ENCODE measurements around the gene PDGFA.

DNA sequence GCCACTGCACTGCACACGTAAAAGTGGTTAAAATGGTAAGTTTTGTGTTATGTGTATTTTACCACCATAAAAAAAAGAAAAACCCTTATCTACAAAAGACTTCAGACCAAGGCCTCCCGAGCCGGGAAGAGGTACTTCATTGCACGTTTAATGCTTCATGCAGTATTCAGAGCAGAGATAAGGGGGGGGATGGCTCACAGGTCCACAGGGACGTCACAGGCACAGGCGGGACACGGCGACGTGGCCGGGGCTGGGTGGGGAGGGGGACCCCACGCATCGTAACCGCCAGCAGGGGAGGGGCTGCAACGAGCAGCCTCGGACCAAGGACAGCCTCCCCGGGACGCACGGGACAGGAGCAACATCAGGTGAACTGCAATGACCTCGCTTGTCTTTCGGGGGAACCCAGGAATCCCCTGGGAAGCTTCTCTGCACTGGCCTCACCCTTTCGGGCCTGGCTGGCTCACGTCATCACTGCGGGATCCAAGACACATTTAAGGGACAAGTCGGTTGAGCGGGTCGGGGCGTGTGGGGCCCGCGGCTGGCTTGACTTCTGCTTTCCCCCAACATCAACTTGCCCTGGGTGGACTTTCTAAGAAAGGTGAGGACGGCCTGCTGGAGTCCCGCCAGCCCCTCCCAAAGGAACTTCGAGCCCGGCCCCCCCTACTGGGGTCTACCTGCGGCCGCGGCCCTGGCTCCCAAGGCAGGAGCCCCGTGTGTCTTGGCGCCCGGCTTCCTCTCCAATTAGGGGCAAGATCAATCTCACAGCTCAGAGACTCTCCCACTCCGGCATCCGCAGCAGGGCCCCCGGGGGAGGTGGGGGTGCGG, 29.6 kb upstream of the PDGFA start:
- TF ChIP-seq, protein P1, sequence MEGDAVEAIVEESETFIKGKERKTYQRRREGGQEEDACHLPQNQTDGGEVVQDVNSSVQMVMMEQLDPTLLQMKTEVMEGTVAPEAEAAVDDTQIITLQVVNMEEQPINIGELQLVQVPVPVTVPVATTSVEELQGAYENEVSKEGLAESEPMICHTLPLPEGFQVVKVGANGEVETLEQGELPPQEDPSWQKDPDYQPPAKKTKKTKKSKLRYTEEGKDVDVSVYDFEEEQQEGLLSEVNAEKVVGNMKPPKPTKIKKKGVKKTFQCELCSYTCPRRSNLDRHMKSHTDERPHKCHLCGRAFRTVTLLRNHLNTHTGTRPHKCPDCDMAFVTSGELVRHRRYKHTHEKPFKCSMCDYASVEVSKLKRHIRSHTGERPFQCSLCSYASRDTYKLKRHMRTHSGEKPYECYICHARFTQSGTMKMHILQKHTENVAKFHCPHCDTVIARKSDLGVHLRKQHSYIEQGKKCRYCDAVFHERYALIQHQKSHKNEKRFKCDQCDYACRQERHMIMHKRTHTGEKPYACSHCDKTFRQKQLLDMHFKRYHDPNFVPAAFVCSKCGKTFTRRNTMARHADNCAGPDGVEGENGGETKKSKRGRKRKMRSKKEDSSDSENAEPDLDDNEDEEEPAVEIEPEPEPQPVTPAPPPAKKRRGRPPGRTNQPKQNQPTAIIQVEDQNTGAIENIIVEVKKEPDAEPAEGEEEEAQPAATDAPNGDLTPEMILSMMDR (IDR thresholded peaks at IDR 0.05), result no peak
- TF ChIP-seq EP300 (IDR thresholded peaks at IDR 0.05; ENCODE audit: low read depth), result no peak
